AG09319 (cell line): ENCODE data around the gene PRLH.

ENCODE experiments used
- DNase-seq: peaks from one replicate; pipeline ENCODE4 v3.0.0-alpha.2; 2010; ENCODE audit warnings: low read depth; ENCODE audit errors: extremely low read depth
- CTCF ChIP-seq: IDR thresholded peaks from 2 replicates; pipeline ENCODE4 v1.5.1; 2011; ENCODE audit warnings: low read depth, mild to moderate bottlenecking, inconsistent platforms, low read length, moderate library complexity

Gene PRLH

DNA sequence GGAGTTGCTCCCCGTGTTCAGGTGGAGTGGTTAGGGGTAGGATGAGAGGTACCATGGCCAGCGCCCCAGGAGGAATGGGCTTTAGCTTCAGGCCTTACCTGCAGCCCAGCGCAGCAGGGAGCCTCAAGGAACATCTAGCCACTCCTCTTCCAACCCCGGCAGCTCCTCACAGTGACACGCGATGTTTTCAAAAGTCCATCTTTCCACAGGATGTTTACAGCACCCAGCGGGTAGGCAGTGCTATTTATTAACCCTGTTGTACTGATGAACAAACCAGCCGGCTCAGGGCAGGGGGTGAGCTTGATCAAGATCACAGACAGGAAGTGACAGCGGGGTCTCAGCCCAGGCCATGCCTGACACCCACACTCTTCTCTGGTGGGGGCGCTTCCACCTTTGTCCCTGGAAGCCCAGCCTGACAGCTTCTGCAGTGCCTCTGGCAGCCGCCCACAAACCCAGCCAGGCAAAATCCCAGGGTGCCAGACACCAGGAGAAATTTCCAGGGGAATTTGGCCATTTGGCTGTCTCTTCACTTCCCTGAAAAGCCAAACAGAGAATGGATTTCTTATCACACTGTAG lies 18.4 kb upstream of the PRLH start:
- no peak for DNase-seq
- no peak for TF ChIP-seq CTCF

DNA sequence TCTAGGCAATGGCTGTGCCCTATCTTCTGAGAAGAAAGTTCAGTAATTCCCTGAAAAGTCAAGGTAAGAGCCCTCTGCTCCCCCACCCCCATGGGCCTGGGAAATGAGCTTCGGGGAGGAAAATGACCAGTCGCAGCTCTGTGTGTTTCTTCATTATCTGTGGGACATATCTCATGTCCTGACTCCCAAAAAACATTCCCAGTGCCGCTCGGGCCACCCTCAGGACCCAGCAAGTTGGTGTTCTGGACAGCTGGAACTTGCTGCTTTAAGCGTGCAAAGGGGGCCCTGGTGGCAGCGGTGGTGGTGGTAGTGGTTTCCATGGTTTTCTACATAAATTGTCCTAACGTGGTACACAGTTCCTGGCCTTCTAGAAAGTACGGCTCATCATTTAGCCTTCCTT lies 17.2 kb upstream of the PRLH start:
- TF ChIP-seq CTCF, result no peak
- no peak for DNase-seq

DNA sequence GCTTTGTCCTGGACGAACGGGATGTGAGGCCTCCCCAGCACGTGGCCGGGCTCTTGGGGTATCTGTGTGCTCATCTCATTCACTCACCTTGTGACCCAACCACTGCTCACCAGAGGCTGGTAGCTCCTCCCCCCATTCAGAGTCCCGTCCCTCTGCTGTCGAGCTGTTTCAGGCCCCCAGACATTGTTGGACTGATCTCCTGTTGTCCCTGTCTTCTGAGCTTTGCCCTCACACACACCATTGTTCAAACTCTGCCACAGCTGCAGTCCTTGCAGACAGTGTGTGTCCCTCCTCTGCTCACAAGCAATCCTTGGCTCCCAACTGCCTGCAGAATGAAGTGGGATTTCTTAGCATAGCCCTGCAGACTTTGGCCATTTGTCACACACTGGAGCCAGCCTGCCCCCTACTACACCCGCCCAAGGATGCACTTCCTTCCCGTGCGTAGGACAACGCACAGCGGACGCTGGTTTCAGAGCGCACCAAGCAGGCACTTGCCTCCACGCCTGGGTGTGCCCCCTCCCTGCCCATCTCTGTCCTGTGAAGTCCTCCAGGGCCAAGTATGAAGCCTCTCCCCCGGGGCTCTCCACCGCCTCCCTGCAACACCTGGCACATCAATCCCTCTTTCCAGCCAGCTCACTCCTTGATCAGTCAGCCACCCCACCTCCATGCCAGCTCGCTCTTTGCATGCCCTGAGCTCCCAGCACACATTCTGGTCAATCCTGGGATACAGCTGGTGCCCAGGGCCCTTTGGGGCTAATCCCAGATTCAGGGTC lies 16.5 kb upstream of the PRLH start:
- DNase-seq, result no peak
- TF ChIP-seq CTCF, result no peak

DNA sequence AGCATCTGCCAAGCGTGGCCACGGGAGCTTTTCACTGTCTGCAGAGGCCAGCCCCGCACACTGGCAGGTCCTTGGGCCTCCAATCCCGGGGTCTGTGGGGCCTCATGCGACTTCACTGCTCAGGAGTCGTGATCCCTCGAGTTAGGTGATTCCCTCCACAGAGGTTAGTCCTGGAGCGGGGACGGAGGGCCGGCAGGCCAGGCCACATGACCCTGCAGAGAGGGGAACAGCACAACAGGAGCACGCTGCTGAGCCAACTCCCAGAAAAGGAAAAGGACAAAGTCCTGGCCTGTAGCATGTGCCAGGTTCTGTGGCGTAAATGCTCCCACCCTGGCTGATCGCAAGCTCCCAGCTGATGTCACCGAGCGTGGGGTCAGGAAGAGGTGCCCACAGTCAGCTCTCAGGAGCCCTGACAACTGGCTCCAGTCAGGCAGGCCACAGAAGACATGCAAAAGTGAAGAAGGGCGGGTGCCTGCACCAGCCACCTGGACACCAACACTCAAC lies 15.3 kb upstream of the PRLH start:
- DNase-seq, result no peak
- no peak for TF ChIP-seq CTCF

GRCh38 chr2:237552908-237553307 lies 13.5 kb upstream of the PRLH start:
- no peak for TF ChIP-seq CTCF
- no peak for DNase-seq

GRCh38 chr2:237553948-237554347 lies 12.4 kb upstream of the PRLH start:
- TF ChIP-seq CTCF, result no peak
- DNase-seq, result no peak

DNA sequence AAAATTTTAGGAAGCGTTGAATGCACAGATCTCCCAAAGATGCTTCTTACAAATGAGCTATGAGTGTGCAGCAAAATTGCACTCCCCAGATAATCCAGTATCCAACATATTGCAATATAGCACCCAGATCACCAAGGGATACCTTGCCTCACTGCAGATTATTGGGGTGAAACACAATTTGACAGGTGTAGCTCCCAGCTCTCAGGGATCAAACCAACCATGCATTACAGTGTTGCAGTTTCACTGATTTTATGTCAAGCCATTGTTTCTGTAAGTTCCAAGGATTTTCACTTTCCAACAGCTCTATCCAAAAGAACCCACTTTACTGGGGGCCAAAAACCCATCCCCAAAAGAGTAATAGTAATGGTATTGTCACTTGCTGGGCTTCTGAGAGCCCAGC lies 10.8 kb upstream of the PRLH start:
- DNase-seq, result no peak
- TF ChIP-seq CTCF, result no peak
